ENCODE data around the gene ZNF385B. TPM values are rescaled to one million over a fixed set of nuclear protein-coding genes. Genes with fewer than 3 reads are reported as not detected.

Gene ZNF385B
- total and polyA plus RNA-seq, 9 of the 15 experiments (the other 6 are each of a cell fraction or from before 2014, with no cell fraction given), result 0.50 TPM; not detected in 8

DNA sequence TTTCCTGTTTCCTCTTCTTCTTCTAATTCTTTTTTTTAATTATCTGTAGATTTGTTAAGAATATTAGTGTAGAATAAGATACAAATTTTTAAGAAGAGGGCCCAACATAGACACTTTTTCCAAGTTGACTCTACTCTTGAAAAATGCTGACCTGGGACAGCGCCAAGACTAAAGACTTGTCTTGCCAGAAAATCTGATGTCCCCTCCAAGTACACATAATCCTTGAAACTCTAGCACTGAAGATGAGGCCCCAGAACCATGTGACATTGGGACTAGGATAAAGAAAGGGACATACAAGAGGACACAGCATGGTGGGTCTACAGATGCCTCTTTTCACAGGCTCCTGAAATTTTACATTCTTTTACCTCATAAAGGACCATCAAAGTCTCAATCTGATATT lies 325.2 kb downstream of the ZNF385B start:
- BruUV-seq (replicated peaks), result no TSS peak
- 8% methylated on average over 1 of the region's 1 CpG for WGBS (ENCODE audit: insufficient coverage, low coverage, missing lambda C conversion rate)
- TF ChIP-seq ZNF785 (CRISPR knock-in tag; IDR thresholded peaks at IDR 0.05) (no peak), THRAP3 (IDR thresholded peaks at IDR 0.05; ENCODE audit: borderline replicate concordance) (no peak), ZBTB5 (IDR thresholded peaks at IDR 0.05) (no peak), RAD21 (CRISPR knock-in tag; conservative IDR thresholded peaks at IDR 0.05 in 1 of 2, IDR thresholded peaks at IDR 0.05 in 1 of 2) (no peak)
- H4K20me1 ChIP-seq (replicated peaks; ENCODE audit: control insufficient read depth, insufficient read depth, low read length), result no peaks in the 10 kb centered on the region
- no peak overlapping the region for H3K4me2 ChIP-seq (ENCODE audit: insufficient read depth, low read length)
- ChIA-PET POLR2A (no interaction called here), CTCF (ENCODE audit: low intra/inter-chr PET ratio) (no interaction called here)
- no peaks in the 10 kb centered on the region; the same call in 1 of the 2 replicates for H3K9me3 ChIP-seq (replicated peaks; ENCODE audit: control insufficient read depth, insufficient read depth, low read depth, low read length)
- no peaks in the 10 kb centered on the region for H3K4me1 ChIP-seq (replicated peaks in 1 of 2; ENCODE audit: control insufficient read depth in 2 of 2, insufficient read depth in 2 of 2, low read length in 2 of 2)
- no peaks in the 10 kb centered on the region for H3K9me1 ChIP-seq (ENCODE audit: control insufficient read depth, insufficient read depth, low read length)
- no peaks in the 10 kb centered on the region for H3K79me2 ChIP-seq (ENCODE audit: control insufficient read depth, insufficient read depth, low read length)
- no peaks in the 10 kb centered on the region for H3K27me3 ChIP-seq (ENCODE audit: control insufficient read depth in 2 of 2, insufficient read depth in 2 of 2, low read length in 2 of 2)
- no peak overlapping the region for H3K9ac ChIP-seq (ENCODE audit: insufficient read depth in 1 of 2, low read depth in 2 of 2, low read length in 2 of 2)
- in situ Hi-C loops (cut with MboI), result no loop called here
- no peak overlapping the region for H2AFZ ChIP-seq (ENCODE audit: low read depth, low read length)
- no peaks in the 10 kb centered on the region for H3K36me3 ChIP-seq (ENCODE audit: control insufficient read depth, insufficient read depth, low read length)
- H3K27ac ChIP-seq (ENCODE audit: extremely low read depth, low read depth, low read length), result no peak overlapping the region
- intact Hi-C loops (cut with micrococcal nuclease), result no loop called here
- ATAC-seq (no peak), DNase-seq (ENCODE audit: extremely low read depth in 1 of 4, low spot score in 3 of 4) (no peak), FAIRE-seq (no peak)
- H3K4me3 ChIP-seq, result no peak overlapping the region

DNA sequence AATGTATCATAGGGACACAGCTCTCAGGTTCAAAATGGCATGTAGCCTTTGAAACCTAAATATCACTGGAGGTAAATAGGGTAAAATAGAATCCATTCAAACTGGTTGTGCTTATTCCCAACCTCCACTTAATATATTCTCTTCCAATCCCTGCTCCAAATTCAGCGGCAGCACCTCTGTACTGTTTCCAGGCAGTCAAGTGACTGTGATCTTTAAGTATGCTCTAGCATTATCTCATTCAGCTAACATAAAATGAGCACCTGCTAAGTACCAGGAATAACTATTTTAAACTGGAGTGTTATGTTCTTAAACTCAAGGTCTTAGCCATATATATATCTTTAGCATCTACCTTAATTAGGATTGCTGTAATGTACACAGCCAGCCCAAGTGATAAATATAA lies 327.5 kb downstream of the ZNF385B start:
- DNase-seq (ENCODE audit: extremely low read depth in 1 of 4, low spot score in 3 of 4) (no peak), FAIRE-seq (no peak), ATAC-seq (no peak)
- POLR2A ChIA-PET, result no interaction called here
- Histone ChIP-seq H3K27ac (ENCODE audit: extremely low read depth, low read depth, low read length) (no peak overlapping the region), H3K4me1 (replicated peaks in 1 of 2; ENCODE audit: control insufficient read depth in 2 of 2, insufficient read depth in 2 of 2, low read length in 2 of 2) (no peaks in the 10 kb centered on the region), H2AFZ (ENCODE audit: low read depth, low read length) (no peak overlapping the region), H3K9me3 (replicated peaks; ENCODE audit: control insufficient read depth, insufficient read depth, low read depth, low read length) (no peaks in the 10 kb centered on the region; the same call in 1 of the 2 replicates), H3K27me3 (ENCODE audit: control insufficient read depth in 2 of 2, insufficient read depth in 2 of 2, low read length in 2 of 2) (no peaks in the 10 kb centered on the region), H3K9ac (ENCODE audit: insufficient read depth in 1 of 2, low read depth in 2 of 2, low read length in 2 of 2) (no peak overlapping the region), H3K9me1 (ENCODE audit: control insufficient read depth, insufficient read depth, low read length) (no peaks in the 10 kb centered on the region), H4K20me1 (replicated peaks; ENCODE audit: control insufficient read depth, insufficient read depth, low read length) (no peaks in the 10 kb centered on the region), H3K79me2 (ENCODE audit: control insufficient read depth, insufficient read depth, low read length) (no peaks in the 10 kb centered on the region), H3K36me3 (ENCODE audit: control insufficient read depth, insufficient read depth, low read length) (no peaks in the 10 kb centered on the region), H3K4me3 (no peak overlapping the region), H3K4me2 (ENCODE audit: insufficient read depth, low read length) (no peak overlapping the region)
- intact Hi-C loops (cut with micrococcal nuclease) (no loop called here), in situ Hi-C loops (cut with MboI) (no loop called here)
- 0% methylated on average over 1 of the region's 1 CpG for WGBS (ENCODE audit: insufficient coverage, low coverage, missing lambda C conversion rate)
- BruUV-seq (replicated peaks), result no TSS peak
- CTCF ChIA-PET (ENCODE audit: low intra/inter-chr PET ratio), result no interaction called here
- no peak for TF ChIP-seq ZNF785 (CRISPR knock-in tag; IDR thresholded peaks at IDR 0.05)
- TF ChIP-seq, protein P1, sequence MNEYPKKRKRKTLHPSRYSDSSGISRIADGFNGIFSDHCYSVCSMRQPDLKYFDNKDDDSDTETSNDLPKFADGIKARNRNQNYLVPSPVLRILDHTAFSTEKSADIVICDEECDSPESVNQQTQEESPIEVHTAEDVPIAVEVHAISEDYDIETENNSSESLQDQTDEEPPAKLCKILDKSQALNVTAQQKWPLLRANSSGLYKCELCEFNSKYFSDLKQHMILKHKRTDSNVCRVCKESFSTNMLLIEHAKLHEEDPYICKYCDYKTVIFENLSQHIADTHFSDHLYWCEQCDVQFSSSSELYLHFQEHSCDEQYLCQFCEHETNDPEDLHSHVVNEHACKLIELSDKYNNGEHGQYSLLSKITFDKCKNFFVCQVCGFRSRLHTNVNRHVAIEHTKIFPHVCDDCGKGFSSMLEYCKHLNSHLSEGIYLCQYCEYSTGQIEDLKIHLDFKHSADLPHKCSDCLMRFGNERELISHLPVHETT (CRISPR knock-in tag; conservative IDR thresholded peaks at IDR 0.05 in 1 of 2, IDR thresholded peaks at IDR 0.05 in 1 of 2), result no peak
- TF ChIP-seq ELF1 (tag; IDR thresholded peaks at IDR 0.05), result no peak
- TF ChIP-seq NONO (IDR thresholded peaks at IDR 0.05; ENCODE audit: low read depth in 2 of 2, low read length in 1 of 2), result no peak
- TF ChIP-seq KDM4B (IDR thresholded peaks at IDR 0.05; ENCODE audit: borderline replicate concordance in 2 of 2, low read depth in 1 of 2), result no peak
- TF ChIP-seq TGIF2 (CRISPR knock-in tag; IDR thresholded peaks at IDR 0.05), result no peak
- no peak for TF ChIP-seq JUN (IDR thresholded peaks at IDR 0.05; ENCODE audit: borderline replicate concordance, low read depth, low read length)
- no peak for TF ChIP-seq JUN (CRISPR knock-in tag; IDR thresholded peaks at IDR 0.05; ENCODE audit: borderline replicate concordance)
- no peak for TF ChIP-seq BCL6 (CRISPR knock-in tag; IDR thresholded peaks at IDR 0.05)
